ENCODE measurements around the gene RIMKLA.

RIMKLA gene

DNA sequence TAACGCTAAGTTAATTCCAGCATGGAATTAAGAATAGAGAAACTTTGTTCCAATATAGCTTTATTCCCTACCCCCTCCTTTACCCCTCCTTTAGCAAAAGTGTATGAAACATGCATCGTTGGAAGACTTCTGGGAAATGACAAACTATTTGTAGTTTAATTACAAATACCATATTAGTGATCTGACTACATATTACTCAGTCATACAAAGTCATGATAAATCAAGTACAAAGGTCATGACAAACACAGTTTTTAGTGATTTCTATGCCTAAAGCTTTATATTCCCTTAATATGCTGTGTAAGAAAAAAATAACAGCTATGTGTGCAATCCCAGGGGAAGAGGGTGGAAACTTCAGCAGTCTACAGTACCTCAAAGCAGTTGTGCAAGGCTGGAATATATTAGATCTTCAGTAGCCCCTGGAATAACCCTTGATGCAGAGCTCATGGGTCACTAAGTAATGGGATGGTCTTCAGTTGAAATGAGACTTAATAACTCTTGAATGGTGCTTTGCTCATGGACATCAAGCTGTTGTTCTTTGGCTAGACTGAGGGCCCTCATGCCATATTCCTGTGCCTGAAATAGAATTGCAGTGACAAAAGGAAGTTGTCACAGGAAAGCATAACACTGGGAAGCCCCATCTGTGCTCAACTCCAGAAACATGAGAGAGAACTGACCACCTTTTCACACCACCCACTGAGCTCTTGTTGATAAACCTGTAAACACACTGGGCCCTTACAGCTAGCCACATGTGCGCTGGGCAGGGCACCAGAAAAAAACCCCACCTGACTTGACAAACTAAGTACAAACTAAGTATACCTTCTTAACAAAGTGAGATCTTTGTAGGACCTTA lies 49.9 kb downstream of the RIMKLA start:
- DNase-seq (ENCODE audit: low read depth): no peak

- DNase-seq (ENCODE audit: low read depth): no peak
Observed at GRCh38 chr1:42431514-42431913, 50.9 kb downstream of the RIMKLA start.

DNA sequence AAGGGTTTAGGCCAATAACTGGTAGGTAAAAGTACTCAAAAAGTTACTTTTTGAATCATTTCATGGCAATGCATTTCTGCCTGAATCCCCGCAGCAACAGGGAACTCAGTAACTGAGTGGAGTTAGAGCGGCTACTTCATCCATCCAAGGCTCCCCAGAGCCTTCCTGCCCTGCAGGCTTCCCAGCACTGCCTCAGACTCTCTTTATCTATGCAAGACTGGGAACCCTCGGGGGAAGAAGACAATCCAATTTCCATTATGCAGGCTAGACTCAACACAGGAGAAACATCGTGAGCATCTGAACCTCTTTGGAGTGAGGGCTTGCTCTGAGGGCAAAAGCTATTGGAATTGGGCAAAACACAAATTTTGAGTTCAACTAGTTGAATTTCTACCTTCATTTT lies 52.1 kb downstream of the RIMKLA start:
- no peak for DNase-seq (ENCODE audit: low read depth)

GRCh38 chr1:42433369-42433768 lies 52.8 kb downstream of the RIMKLA start:
- no peak for DNase-seq (ENCODE audit: low read depth)

- no peak for DNase-seq (ENCODE audit: low read depth)
Observed at GRCh38 chr1:42434340-42434739, 53.7 kb downstream of the RIMKLA start.

DNA sequence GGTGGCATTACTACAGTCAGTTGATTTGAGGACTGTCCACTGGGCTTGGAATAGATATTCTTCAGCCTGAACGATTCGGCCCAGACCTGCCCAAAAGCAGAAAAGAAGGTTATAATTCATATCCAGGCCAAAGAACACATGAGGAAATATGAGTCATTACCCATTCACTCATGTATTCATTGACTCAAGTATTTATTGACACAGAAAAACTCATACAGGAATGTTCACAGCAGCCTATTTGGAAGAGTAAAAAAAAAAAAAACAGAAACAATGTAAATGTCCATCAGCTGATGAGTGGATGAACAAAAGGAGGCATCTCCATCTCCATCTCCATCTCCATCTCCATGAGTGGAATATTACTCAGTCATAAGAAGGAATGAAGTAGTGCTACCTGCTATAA lies 59.3 kb downstream of the RIMKLA start:
- DNase-seq (ENCODE audit: low read depth): no peak

DNA sequence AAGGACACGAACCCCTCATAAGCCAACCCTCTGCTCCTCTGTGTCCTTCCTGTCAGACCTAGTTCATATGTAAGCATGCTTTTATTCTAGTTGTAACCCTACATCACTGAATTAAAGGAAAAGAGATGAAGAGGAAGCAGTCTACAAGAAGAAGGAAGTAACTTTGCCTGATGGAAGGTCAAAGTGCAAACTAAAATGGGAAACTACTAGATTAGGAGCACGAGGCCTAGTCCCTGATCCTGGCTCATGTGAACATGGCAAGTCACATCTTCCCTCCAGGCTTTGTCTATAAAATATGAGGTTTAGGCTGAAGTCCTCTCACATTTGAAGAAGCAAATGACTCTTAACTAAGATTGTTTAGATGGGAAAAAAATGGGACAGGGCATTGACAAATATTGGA lies 62.1 kb downstream of the RIMKLA start:
- no peak for DNase-seq (ENCODE audit: low read depth)

DNA sequence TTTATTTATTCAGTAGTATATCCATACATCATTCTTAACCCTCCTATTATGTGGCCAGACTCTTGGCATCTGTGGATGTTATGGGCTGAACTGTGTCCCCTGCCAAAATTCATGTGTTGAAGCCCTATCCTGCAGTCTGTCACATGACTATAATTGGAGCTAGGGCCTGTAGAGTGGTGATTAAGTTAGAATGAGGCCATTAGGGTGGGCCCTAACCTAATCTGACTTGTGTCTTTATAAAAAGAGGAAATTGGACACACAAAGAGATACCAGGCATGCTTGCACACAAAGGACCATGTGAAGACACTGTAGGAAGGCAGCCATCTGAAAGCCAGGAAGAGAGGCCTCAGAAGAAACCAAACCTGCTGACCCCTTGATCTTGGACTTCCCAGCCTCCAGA lies 68.7 kb downstream of the RIMKLA start:
- no peak for DNase-seq (ENCODE audit: low read depth)

- no peak for DNase-seq (ENCODE audit: low read depth)
Observed at GRCh38 chr1:42450061-42450460, 69.5 kb downstream of the RIMKLA start.

DNA sequence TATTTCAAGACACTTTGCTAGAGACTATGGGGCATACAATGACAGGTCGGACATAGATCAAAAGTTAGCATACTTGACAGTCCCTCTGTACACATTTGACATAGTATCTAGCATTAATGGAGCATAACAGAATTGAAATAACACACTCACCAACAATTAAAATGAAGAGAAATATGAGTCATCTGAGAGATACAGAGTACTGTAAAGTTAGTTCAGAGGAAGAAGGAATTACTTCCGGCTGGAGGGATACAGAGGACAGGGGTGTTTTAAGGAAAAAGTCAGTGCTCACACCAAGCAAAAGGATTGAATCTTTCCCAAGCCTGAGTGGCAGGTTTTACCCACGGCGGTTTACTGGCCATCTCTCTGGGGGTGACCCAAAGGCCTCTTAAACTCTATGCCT lies 72.8 kb downstream of the RIMKLA start:
- no peak for DNase-seq (ENCODE audit: low read depth)

DNA sequence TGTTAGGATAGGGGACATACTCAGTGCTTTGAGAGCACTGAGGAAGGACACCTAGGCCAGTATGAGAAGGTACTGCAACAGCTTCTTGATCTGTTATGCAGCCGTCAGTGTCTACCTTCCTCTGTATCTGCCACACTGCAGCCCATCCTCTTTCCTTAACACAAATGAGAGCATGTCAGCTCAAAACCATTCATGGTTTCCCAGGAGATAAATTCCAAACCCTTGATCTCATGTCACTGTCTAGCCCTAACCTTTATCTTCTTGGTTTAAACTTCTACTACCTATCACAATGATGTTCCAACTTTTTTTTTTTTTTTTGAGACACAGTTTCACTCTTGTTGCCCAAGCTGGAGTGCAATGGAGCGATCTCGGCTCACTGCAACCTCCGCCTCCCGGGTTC lies 73.8 kb downstream of the RIMKLA start:
- no peak for DNase-seq (ENCODE audit: low read depth)

- peak; percentile 89 for DNase-seq (ENCODE audit: low read depth)
Observed at GRCh38 chr1:42456010-42456753, 75.6 kb downstream of the RIMKLA start, which contains the start of the genes PPCS and ZMYND12. PPCS (plus strand) TSS chr1:42456543; CDS start chr1:42456566, 23 bp downstream. ZMYND12 (minus strand) TSS chr1:42456022; CDS start chr1:42455997, 25 bp downstream.

DNA sequence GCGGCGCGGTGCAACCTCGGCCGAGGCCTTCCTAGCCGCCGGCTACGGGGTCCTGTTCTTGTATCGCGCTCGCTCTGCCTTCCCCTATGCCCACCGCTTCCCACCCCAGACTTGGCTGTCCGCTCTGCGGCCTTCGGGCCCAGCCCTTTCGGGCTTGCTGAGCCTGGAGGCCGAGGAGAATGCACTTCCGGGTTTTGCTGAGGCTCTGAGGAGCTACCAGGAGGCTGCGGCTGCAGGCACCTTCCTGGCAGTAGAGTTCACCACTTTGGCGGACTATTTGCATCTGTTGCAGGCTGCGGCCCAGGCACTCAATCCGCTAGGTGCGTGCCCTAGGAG lies 76.1 kb downstream of the RIMKLA start:
- peak; percentile 27 for DNase-seq (ENCODE audit: low read depth)

DNA sequence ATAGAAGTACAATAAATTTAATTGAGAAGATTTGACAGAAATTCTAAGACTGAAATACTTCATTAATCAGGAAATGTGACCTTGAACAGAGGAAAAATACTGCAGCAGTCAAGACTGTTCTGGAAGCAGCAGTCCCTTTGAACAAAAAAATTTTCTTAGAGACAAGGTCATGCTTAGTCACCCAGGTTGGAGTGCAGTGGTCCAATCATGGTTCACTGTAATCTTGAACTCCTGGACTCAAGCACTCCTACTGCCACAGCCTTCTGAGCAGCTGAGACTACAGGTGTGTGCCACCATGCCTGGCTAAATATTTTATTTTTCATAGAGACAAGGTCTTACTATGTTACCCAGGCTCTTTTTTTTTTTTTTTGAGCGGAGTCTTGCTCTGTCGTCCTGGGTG lies 80.6 kb downstream of the RIMKLA start:
- no peak for DNase-seq (ENCODE audit: low read depth)

- DNase-seq (ENCODE audit: low read depth): peak; percentile 81
Observed at GRCh38 chr1:42462828-42463763, 82.5 kb downstream of the RIMKLA start, which contains the start of gene CCDC30. CCDC30 (plus strand) TSS chr1:42463286; CDS start chr1:42480552, 17,266 bp downstream.

- DNase-seq (ENCODE audit: low read depth): no peak
Observed at GRCh38 chr1:42463921-42464320, 83.3 kb downstream of the RIMKLA start.

DNA sequence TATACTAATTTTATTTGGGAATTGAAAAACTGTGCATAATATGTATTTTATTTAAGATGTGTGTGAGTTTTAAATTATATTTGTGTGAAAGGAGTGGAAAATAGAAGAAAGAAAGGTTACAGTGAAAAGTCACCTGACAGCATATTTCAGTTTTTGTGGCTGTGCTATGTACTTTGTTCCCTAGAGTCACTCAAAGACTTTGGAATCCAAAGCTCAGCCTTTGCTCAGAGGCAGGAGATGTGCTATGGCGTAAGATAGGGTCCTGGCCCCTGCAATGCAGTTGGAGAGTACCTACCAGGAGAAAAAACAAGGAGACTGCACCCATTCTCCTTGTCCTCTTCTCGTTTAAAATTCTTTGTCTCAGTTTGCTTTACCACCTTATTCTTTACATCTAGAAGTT lies 85.4 kb downstream of the RIMKLA start:
- no peak for DNase-seq (ENCODE audit: low read depth)

DNA sequence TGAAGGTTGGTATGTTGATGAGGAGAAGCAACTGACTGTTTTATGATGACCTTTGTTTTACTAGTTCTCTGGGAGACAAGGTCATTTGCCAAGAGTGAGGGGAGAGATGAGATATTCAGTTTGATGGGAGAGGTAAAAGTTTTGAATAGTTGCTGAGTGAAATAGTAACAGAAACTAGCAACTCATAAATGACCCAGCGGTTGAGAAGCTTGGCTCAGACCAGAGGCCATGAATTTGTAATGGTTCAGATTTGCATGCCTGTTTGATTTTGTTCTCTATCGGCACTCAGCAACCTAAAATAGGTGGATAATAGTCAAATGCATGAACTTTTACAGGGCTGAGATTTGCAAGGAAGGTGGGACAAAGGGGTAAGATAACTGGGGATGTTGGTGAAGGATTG lies 89.1 kb downstream of the RIMKLA start:
- DNase-seq (ENCODE audit: low read depth): no peak

Data from stimulated activated CD8-positive, alpha-beta memory T cell treated with anti-CD3 and anti-CD28 coated beads, Interleukin-15, amount 100 ng/mL, for 24 hours (primary cell).